ENCODE measurements around the gene SLC28A2.

DNA sequence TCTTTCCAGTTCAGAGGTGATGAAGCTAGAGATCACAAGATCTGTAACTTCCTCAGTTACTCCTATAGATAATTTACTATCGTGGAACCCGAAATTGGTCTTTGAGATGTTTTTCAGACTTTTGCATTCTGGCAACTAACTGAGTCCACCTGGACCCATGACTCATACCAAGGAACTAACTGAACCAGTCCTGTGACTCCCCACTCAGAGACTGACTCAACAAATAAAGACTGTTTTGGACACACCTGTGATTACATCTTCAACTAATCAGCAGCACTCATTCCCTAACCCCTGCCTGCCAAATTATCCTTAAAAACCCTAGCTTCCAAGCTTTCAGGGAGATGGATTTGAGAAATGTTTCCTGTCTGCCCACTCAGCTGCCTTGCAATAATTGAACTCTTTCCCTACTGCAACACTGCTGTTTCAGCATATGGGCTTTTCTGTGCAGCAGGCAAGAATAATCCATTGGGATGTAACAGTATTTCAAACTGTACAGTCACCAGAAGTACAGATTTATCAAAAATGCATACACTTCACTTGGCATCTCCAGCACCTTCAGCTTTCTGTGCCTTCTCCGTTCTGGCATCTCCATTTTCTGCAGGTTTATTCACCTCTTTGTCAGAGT is 68.7 kb downstream of the SLC28A2 start:
- TF ChIP-seq CTCF (IDR thresholded peaks at IDR 0.05; ENCODE audit: low read length) (no peak), EZH2 (optimal IDR thresholded peaks at IDR 0.05; ENCODE audit: low read depth, low read length) (no peak)

Data from MM.1S (cell line).